ENCODE measurements around the gene TSFM. TPM values are rescaled to one million over a fixed set of nuclear protein-coding genes. Genes with fewer than 3 reads are reported as not detected.

The TSFM gene
- total and polyA plus RNA-seq, 9 of the 15 experiments (the other 6 are each of a cell fraction or from before 2014, with no cell fraction given), result 44.6 to 198 (median 60.2) TPM

DNA sequence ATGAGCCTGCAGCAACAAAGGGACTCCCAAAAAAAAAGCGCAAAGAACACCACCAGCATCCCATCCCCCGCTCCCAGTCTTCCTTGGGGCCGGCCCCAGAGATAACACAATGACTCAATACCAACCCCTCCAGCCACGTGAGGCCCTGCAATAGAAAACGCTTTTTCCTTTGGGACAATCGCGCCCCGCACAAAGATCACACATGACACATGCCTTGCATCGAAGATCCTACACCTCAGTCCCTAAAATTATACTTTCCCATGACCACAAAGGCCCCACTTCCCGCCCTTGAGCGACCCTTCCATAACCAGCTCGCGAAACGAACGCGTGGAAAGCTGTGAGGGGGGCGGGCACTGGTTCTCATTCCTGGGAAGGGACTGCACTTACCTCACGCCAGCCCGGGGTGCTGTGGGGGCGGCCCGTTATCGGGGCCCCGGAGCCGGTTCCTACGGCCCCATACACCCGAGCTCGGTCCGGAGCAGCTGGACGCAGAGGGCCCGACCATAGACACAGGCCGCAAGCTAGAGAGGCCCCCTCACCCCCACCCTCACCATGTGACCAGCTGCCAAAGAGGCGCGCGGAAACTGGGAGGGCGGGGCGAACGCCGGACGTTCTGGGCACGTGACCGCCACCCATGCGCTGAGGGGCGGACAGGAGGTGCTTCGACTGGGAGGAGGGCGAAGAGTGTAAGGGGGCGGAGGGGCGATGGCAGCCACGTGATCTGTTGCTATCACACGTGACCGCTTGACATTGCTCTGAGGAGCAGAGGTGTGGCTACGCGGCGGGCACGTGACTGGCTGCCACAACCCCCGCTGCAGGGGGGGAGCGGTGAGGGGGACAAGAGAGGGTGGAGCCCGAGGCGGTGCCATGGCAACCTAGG is 30.6 kb upstream of the TSFM start, which contains the start of gene CDK4 (continued):
- TF ChIP-seq, protein P1, sequence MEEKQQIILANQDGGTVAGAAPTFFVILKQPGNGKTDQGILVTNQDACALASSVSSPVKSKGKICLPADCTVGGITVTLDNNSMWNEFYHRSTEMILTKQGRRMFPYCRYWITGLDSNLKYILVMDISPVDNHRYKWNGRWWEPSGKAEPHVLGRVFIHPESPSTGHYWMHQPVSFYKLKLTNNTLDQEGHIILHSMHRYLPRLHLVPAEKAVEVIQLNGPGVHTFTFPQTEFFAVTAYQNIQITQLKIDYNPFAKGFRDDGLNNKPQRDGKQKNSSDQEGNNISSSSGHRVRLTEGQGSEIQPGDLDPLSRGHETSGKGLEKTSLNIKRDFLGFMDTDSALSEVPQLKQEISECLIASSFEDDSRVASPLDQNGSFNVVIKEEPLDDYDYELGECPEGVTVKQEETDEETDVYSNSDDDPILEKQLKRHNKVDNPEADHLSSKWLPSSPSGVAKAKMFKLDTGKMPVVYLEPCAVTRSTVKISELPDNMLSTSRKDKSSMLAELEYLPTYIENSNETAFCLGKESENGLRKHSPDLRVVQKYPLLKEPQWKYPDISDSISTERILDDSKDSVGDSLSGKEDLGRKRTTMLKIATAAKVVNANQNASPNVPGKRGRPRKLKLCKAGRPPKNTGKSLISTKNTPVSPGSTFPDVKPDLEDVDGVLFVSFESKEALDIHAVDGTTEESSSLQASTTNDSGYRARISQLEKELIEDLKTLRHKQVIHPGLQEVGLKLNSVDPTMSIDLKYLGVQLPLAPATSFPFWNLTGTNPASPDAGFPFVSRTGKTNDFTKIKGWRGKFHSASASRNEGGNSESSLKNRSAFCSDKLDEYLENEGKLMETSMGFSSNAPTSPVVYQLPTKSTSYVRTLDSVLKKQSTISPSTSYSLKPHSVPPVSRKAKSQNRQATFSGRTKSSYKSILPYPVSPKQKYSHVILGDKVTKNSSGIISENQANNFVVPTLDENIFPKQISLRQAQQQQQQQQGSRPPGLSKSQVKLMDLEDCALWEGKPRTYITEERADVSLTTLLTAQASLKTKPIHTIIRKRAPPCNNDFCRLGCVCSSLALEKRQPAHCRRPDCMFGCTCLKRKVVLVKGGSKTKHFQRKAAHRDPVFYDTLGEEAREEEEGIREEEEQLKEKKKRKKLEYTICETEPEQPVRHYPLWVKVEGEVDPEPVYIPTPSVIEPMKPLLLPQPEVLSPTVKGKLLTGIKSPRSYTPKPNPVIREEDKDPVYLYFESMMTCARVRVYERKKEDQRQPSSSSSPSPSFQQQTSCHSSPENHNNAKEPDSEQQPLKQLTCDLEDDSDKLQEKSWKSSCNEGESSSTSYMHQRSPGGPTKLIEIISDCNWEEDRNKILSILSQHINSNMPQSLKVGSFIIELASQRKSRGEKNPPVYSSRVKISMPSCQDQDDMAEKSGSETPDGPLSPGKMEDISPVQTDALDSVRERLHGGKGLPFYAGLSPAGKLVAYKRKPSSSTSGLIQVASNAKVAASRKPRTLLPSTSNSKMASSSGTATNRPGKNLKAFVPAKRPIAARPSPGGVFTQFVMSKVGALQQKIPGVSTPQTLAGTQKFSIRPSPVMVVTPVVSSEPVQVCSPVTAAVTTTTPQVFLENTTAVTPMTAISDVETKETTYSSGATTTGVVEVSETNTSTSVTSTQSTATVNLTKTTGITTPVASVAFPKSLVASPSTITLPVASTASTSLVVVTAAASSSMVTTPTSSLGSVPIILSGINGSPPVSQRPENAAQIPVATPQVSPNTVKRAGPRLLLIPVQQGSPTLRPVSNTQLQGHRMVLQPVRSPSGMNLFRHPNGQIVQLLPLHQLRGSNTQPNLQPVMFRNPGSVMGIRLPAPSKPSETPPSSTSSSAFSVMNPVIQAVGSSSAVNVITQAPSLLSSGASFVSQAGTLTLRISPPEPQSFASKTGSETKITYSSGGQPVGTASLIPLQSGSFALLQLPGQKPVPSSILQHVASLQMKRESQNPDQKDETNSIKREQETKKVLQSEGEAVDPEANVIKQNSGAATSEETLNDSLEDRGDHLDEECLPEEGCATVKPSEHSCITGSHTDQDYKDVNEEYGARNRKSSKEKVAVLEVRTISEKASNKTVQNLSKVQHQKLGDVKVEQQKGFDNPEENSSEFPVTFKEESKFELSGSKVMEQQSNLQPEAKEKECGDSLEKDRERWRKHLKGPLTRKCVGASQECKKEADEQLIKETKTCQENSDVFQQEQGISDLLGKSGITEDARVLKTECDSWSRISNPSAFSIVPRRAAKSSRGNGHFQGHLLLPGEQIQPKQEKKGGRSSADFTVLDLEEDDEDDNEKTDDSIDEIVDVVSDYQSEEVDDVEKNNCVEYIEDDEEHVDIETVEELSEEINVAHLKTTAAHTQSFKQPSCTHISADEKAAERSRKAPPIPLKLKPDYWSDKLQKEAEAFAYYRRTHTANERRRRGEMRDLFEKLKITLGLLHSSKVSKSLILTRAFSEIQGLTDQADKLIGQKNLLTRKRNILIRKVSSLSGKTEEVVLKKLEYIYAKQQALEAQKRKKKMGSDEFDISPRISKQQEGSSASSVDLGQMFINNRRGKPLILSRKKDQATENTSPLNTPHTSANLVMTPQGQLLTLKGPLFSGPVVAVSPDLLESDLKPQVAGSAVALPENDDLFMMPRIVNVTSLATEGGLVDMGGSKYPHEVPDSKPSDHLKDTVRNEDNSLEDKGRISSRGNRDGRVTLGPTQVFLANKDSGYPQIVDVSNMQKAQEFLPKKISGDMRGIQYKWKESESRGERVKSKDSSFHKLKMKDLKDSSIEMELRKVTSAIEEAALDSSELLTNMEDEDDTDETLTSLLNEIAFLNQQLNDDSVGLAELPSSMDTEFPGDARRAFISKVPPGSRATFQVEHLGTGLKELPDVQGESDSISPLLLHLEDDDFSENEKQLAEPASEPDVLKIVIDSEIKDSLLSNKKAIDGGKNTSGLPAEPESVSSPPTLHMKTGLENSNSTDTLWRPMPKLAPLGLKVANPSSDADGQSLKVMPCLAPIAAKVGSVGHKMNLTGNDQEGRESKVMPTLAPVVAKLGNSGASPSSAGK (IDR thresholded peaks at IDR 0.05), result peak; percentile 96
- TF ChIP-seq, protein P2, sequence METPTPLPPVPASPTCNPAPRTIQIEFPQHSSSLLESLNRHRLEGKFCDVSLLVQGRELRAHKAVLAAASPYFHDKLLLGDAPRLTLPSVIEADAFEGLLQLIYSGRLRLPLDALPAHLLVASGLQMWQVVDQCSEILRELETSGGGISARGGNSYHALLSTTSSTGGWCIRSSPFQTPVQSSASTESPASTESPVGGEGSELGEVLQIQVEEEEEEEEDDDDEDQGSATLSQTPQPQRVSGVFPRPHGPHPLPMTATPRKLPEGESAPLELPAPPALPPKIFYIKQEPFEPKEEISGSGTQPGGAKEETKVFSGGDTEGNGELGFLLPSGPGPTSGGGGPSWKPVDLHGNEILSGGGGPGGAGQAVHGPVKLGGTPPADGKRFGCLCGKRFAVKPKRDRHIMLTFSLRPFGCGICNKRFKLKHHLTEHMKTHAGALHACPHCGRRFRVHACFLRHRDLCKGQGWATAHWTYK (CRISPR knock-in tag; IDR thresholded peaks at IDR 0.05), result peak; percentile 13; the same call in 1 of the 2 replicates
- TF ChIP-seq RFX7 (CRISPR knock-in tag; IDR thresholded peaks at IDR 0.05) (no peak), NR2C1 (IDR thresholded peaks at IDR 0.05) (peak; percentile 73), NR2C1 (tag; IDR thresholded peaks at IDR 0.05) (no peak), ZNF830 (CRISPR knock-in tag; IDR thresholded peaks at IDR 0.05) (0 out of 2 replicates have a peak, but pooled peaks have one; percentile 9), EP400 (IDR thresholded peaks at IDR 0.05) (peak; percentile 99), FOSL1 (tag; conservative IDR thresholded peaks at IDR 0.05) (peak; percentile 98)
- TF ChIP-seq, protein P3, sequence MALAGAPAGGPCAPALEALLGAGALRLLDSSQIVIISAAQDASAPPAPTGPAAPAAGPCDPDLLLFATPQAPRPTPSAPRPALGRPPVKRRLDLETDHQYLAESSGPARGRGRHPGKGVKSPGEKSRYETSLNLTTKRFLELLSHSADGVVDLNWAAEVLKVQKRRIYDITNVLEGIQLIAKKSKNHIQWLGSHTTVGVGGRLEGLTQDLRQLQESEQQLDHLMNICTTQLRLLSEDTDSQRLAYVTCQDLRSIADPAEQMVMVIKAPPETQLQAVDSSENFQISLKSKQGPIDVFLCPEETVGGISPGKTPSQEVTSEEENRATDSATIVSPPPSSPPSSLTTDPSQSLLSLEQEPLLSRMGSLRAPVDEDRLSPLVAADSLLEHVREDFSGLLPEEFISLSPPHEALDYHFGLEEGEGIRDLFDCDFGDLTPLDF (CRISPR knock-in tag; IDR thresholded peaks at IDR 0.05), result peak; percentile 96

All from K562 (cell line).